Suprapubic skin (tissue), 4 donors: ENCODE measurements around the gene VDAC1. TPM values are rescaled to one million over a fixed set of nuclear protein-coding genes. Genes with fewer than 3 reads are reported as not detected.
"Not testable (repeated sequence)": the region's sequence is repeated elsewhere in the genome, so short reads cannot be mapped to it uniquely, and the experiment has no call there.

Experiments used
- DNase-seq, 2 donors: peaks; one replicate each; pipeline ENCODE4 v3.0.0-alpha.2; 2019; ENCODE audit warnings: low spot score in 2 of 2
- H3K27ac ChIP-seq: fragments of 200-600 bp; sonication (generic); one replicate; pipeline ENCODE4 v1.5.1; 2019
- H3K27me3 ChIP-seq: fragments of 200-600 bp; sonication (generic); one replicate; pipeline ENCODE4 v1.5.1; 2019
- H3K36me3 ChIP-seq: fragments of 200-600 bp; sonication (generic); one replicate; pipeline ENCODE4 v1.5.1; 2019
- H3K4me1 ChIP-seq: fragments of 200-600 bp; sonication (generic); one replicate; pipeline ENCODE4 v1.5.1; 2019
- H3K4me3 ChIP-seq: fragments of 200-600 bp; sonication (generic); one replicate; pipeline ENCODE4 v1.5.1; 2019; ENCODE audit warnings: mild to moderate bottlenecking
- H3K9me3 ChIP-seq: fragments of 200-600 bp; sonication (generic); one replicate; pipeline ENCODE4 v1.5.1; 2019
- CTCF ChIP-seq, 2 donors: fragments of 200-600 bp in 1 of 2; fragments of 450-650 bp in 1 of 2; sonication (generic) in 1 of 2; IDR thresholded peaks; one replicate each; pipeline ENCODE4 v1.5.1; 2016 to 2019; ENCODE audit warnings: antibody characterized with exemption in 2 of 2, mild to moderate bottlenecking in 1 of 2, moderate library complexity in 1 of 2
- EP300 ChIP-seq: sonication (generic); formaldehyde crosslinking; IDR thresholded peaks from one replicate; pipeline ENCODE4 v1.6.1; 2017; ENCODE audit warnings: antibody characterized with exemption
- POLR2A ChIP-seq, 2 donors: fragments of 450-650 bp; IDR thresholded peaks; one replicate each; pipeline ENCODE4 v1.6.1; 2017; ENCODE audit warnings: antibody characterized with exemption in 2 of 2, mild to moderate bottlenecking in 2 of 2, moderate library complexity in 2 of 2
- POLR2AphosphoS5 ChIP-seq, 3 donors: sonication (generic); formaldehyde crosslinking; IDR thresholded peaks; one replicate each; pipeline ENCODE4 v1.6.1; 2017; ENCODE audit warnings: antibody characterized with exemption in 3 of 3
- WGBS: methylation state at CpG from one replicate; pipeline ENCODE4 v1.1.5; 2018; 5-methylcytosine and 5-hydroxymethylcytosine counted together
- total RNA-seq, 4 donors: library from RNA; depleted of rRNA; stranded (reverse); fragments of >200 nt; gene quantifications; one replicate each; pipeline ENCODE4 v1.1.0, GENCODE V29; 2016

The VDAC1 gene
- total RNA-seq, 4 donors from 2014 or later: 106 to 194 (median 162) TPM

- Histone ChIP-seq H3K36me3 (no peaks in the 10 kb centered on the region), H3K27me3 (no peaks in the 10 kb centered on the region), H3K27ac (no peak overlapping the region), H3K4me3 (no peak overlapping the region), H3K9me3 (no peaks in the 10 kb centered on the region), H3K4me1 (peaks cover 4% of the 10 kb centered on the region)
- no peak for TF ChIP-seq POLR2A (IDR thresholded peaks at IDR 0.05)
- TF ChIP-seq POLR2AphosphoS5 (IDR thresholded peaks at IDR 0.05): no peak
- TF ChIP-seq EP300: no peak
- TF ChIP-seq CTCF (IDR thresholded peaks at IDR 0.05): no peak
- no peak for DNase-seq
- WGBS: 85% methylated on average over 8 of the region's 11 CpGs
These were observed 37.0 kb upstream of the VDAC1 start for GRCh38 chr5:134041570-134042411.

DNA sequence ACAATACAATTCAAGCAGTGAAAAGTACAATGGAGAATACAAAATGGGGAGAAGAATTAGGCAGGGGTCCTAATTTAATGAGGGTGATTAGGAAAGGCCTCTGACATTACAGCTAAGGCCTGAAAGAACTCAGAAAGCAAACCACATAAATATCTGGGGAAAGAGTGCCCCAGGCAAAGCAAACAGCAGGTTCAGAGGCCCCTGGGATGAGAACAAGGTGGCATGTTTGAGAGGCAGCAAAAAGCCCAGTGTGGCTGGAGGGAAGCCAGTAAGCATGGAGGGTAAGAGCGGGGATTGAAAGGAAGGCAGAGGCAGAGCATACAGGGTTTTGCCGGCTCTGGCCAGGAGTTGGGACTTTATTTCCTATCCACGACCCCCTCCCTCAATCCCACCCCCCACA lies 33.4 kb upstream of the VDAC1 start:
- no peak for DNase-seq
- WGBS: 56% methylated on average over 3 of the region's 3 CpGs
- no peaks in the 10 kb centered on the region for H3K36me3 ChIP-seq
- no peaks in the 10 kb centered on the region for H3K27me3 ChIP-seq
- no peak overlapping the region for H3K27ac ChIP-seq
- H3K4me3 ChIP-seq: no peak overlapping the region
- no peak for TF ChIP-seq EP300
- TF ChIP-seq CTCF (IDR thresholded peaks at IDR 0.05): no peak
- TF ChIP-seq POLR2AphosphoS5 (IDR thresholded peaks at IDR 0.05): no peak
- no peak for TF ChIP-seq POLR2A (IDR thresholded peaks at IDR 0.05)
- H3K4me1 ChIP-seq: peaks cover 4% of the 10 kb centered on the region
- H3K9me3 ChIP-seq: no peaks in the 10 kb centered on the region

DNA sequence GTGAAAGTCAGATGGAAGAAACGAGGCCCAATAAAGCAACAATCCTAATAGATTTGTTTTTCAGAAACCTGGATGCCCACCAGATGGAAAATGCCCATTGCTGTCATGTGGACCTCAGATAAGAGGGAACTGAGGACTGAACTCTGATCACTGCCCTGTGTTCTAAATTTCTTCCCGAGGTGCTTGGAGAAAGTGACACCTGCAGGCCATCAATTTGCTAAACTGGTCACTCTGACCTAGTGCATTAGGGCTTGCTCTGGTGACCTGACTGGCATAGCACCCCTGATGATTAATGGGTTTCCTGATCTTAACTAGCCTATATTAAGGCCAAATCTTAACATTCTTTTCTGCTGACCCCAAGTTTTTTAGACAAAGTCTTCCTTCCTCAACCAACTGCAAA lies 32.4 kb upstream of the VDAC1 start:
- no peaks in the 10 kb centered on the region for H3K36me3 ChIP-seq
- TF ChIP-seq CTCF (IDR thresholded peaks at IDR 0.05) (no peak), POLR2A (IDR thresholded peaks at IDR 0.05) (no peak), POLR2AphosphoS5 (IDR thresholded peaks at IDR 0.05) (no peak), EP300 (no peak)
- H3K27ac ChIP-seq: no peak overlapping the region
- H3K4me3 ChIP-seq: no peak overlapping the region
- no peaks in the 10 kb centered on the region for H3K27me3 ChIP-seq
- 72% methylated on average over 2 of the region's 2 CpGs for WGBS
- no peaks in the 10 kb centered on the region for H3K9me3 ChIP-seq
- peaks cover 4% of the 10 kb centered on the region for H3K4me1 ChIP-seq
- no peak for DNase-seq

DNA sequence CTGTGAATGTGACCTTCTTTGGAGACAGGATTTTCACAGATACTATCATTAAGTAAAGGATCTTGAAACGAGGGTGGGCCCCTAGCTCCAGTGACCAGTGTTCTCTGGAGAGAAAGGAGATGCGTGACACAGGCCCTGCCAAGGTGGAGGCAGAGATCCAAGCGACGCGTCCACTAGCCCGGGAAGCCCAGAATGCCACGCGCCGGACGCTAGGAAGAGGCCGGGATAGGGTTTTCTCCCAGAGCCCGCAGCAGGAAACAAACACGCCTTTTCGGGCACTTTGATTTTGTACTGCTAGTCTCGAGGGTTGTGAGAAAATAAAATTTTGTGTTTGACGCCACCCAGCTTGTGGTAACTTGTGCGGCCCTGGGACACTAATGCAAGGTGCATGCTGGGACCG lies 29.6 kb upstream of the VDAC1 start:
- H3K27me3 ChIP-seq: no peaks in the 10 kb centered on the region
- H3K36me3 ChIP-seq: no peaks in the 10 kb centered on the region
- H3K27ac ChIP-seq: no peak overlapping the region
- H3K4me3 ChIP-seq: no peak overlapping the region
- no peaks in the 10 kb centered on the region for H3K4me1 ChIP-seq
- 94% methylated on average over 18 of the region's 18 CpGs for WGBS
- H3K9me3 ChIP-seq: no peaks in the 10 kb centered on the region
- TF ChIP-seq POLR2AphosphoS5 (IDR thresholded peaks at IDR 0.05): no peak
- no peak for TF ChIP-seq EP300
- TF ChIP-seq POLR2A (IDR thresholded peaks at IDR 0.05): no peak
- TF ChIP-seq CTCF (IDR thresholded peaks at IDR 0.05): no peak
- no peak for DNase-seq

DNA sequence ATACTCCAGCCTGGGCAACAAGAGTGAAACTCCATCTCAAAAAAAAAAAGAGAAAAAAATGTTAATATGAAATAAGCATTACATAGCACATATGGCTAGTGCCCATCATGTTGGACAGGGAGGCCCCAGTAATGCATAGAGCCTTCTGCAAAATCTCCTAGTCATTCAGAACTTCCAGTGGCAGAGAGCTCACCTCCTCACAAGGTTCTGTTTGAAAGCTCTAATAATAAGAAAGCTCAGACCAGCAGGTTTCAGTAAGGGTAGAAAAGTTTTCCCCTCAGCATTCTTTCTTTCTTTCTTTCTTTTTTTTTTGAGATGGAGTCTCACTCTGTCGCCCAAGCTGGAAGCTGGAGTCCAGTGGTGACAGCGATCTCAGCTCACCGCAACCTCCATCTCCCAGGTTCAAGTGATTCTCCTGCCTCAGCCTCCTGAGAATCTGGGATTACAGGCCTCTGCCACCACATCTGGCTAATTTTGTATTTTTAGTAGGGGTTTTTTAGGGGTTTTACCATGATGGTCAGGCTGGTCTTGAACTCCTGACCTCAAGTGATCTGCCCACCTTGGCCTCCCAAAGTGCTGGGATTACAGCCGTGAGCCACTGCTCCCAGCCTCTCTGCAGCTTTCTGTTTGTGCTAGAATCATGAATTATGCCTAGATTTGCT lies 25.7 kb upstream of the VDAC1 start:
- not testable (repeated sequence) for H3K4me3 ChIP-seq, H3K27me3 ChIP-seq, H3K4me1 ChIP-seq, H3K36me3 ChIP-seq, H3K9me3 ChIP-seq, H3K27ac ChIP-seq, DNase-seq
- 86% methylated on average over 4 of the region's 4 CpGs for WGBS
